GM04504 (cell line): ENCODE measurements around the gene TGFA.

ENCODE experiments used
- DNase-seq: peaks from one replicate; pipeline ENCODE4 v3.0.0-alpha.2; 2012; ENCODE audit warnings: low read depth

Gene TGFA

GRCh38 chr2:70463581-70463980, 90.0 kb downstream of the TGFA start:
- DNase-seq: no peak

GRCh38 chr2:70461981-70462876, 91.4 kb downstream of the TGFA start:
- DNase-seq: no peak

GRCh38 chr2:70461414-70461813, 92.2 kb downstream of the TGFA start:
- DNase-seq: no peak

GRCh38 chr2:70460333-70460732, 93.3 kb downstream of the TGFA start:
- DNase-seq: no peak

- DNase-seq: no peak
These were observed 95.0 kb downstream of the TGFA start for GRCh38 chr2:70458661-70459060.

GRCh38 chr2:70456585-70457495, 96.8 kb downstream of the TGFA start:
- no peak for DNase-seq

GRCh38 chr2:70454936-70455544, 98.6 kb downstream of the TGFA start:
- DNase-seq: no peak

GRCh38 chr2:70450641-70451250, 102.9 kb downstream of the TGFA start:
- DNase-seq: no peak

GRCh38 chr2:70448041-70448440, 105.6 kb downstream of the TGFA start:
- DNase-seq: no peak

- DNase-seq: no peak
These were observed 109.9 kb downstream of the TGFA start for GRCh38 chr2:70443726-70444125.

GRCh38 chr2:70443078-70443465, 110.6 kb downstream of the TGFA start:
- DNase-seq: no peak

- DNase-seq: peak; percentile 3
These were observed 111.1 kb downstream of the TGFA start for GRCh38 chr2:70442301-70443077.

GRCh38 chr2:70440621-70441020, 113.0 kb downstream of the TGFA start:
- DNase-seq: no peak

GRCh38 chr2:70435138-70435537, 118.5 kb downstream of the TGFA start:
- DNase-seq: no peak

GRCh38 chr2:70433315-70433714, 120.3 kb downstream of the TGFA start:
- DNase-seq: no peak

- DNase-seq: no peak
These were observed 121.8 kb downstream of the TGFA start for GRCh38 chr2:70431716-70432347.

GRCh38 chr2:70426341-70426740, 127.3 kb downstream of the TGFA start:
- no peak for DNase-seq

GRCh38 chr2:70425682-70426301, 127.8 kb downstream of the TGFA start:
- no peak for DNase-seq

- DNase-seq: no peak
These were observed 132.9 kb downstream of the TGFA start for GRCh38 chr2:70420740-70421139.

GRCh38 chr2:70420143-70420542, 133.5 kb downstream of the TGFA start:
- DNase-seq: no peak
